Stimulated activated CD8-positive, alpha-beta memory T cell treated with anti-CD3 and anti-CD28 coated beads, Interleukin-15, amount 100 ng/mL, for 24 hours (primary cell): ENCODE results near the gene LTBP2.
"Not testable (repeated sequence)": the region's sequence is repeated elsewhere in the genome, so short reads cannot be mapped to it uniquely, and the experiment has no call there.

Source experiments
- DNase-seq: peaks from one replicate; pipeline ENCODE4 v3.0.0-alpha.2; 2020; ENCODE audit warnings: low read depth

LTBP2 gene

GRCh38 chr14:74482571-74482970 lies 129.5 kb downstream of the LTBP2 start:
- no peak for DNase-seq

- no peak for DNase-seq
These were observed 132.0 kb downstream of the LTBP2 start for GRCh38 chr14:74480046-74480445.

GRCh38 chr14:74478996-74479635 lies 132.9 kb downstream of the LTBP2 start:
- no peak for DNase-seq

- no peak for DNase-seq
These were observed 135.4 kb downstream of the LTBP2 start for GRCh38 chr14:74476607-74477006.

- no peak for DNase-seq
These were observed 135.9 kb downstream of the LTBP2 start for GRCh38 chr14:74476107-74476506.

- no peak for DNase-seq
These were observed 136.4 kb downstream of the LTBP2 start for GRCh38 chr14:74475678-74476077.

GRCh38 chr14:74474376-74474775 lies 137.7 kb downstream of the LTBP2 start:
- no peak for DNase-seq

- DNase-seq = no peak
These were observed 139.4 kb downstream of the LTBP2 start for GRCh38 chr14:74472601-74473000.

- no peak for DNase-seq
These were observed 142.2 kb downstream of the LTBP2 start for GRCh38 chr14:74469548-74470518.

- no peak for DNase-seq
These were observed 143.5 kb downstream of the LTBP2 start for GRCh38 chr14:74468513-74468912.

- DNase-seq = no peak
These were observed 146.7 kb downstream of the LTBP2 start for GRCh38 chr14:74465335-74465734.

GRCh38 chr14:74464785-74465184 lies 147.3 kb downstream of the LTBP2 start:
- no peak for DNase-seq

- DNase-seq = no peak
These were observed 148.3 kb downstream of the LTBP2 start for GRCh38 chr14:74463697-74464096.

- DNase-seq = no peak
These were observed 149.0 kb downstream of the LTBP2 start for GRCh38 chr14:74462993-74463392.

- no peak for DNase-seq
These were observed 152.1 kb downstream of the LTBP2 start for GRCh38 chr14:74459976-74460375.

GRCh38 chr14:74459289-74459946 lies 152.6 kb downstream of the LTBP2 start:
- no peak for DNase-seq

- DNase-seq = no peak
These were observed 154.5 kb downstream of the LTBP2 start for GRCh38 chr14:74457565-74457895.

GRCh38 chr14:74456684-74457564 lies 155.1 kb downstream of the LTBP2 start:
- DNase-seq = no peak

- not testable (repeated sequence) for DNase-seq
These were observed 157.6 kb downstream of the LTBP2 start for GRCh38 chr14:74454397-74454796.
